ENCODE data around the gene SGCD.

Gene SGCD

GRCh38 chr5:156466871-156467270, 139.9 kb downstream of the SGCD start:
- no peak overlapping the region for H3K27ac ChIP-seq
- H3K9me3 ChIP-seq (ENCODE audit: control insufficient read depth, low read length): no peaks in the 10 kb centered on the region
- no peaks in the 10 kb centered on the region for H3K27me3 ChIP-seq (ENCODE audit: control insufficient read depth, insufficient read depth, low read length)
- no peak overlapping the region for H2AFZ ChIP-seq
- no peaks in the 10 kb centered on the region for H3K36me3 ChIP-seq (ENCODE audit: control insufficient read depth, insufficient read depth, low read length)
- no peaks in the 10 kb centered on the region for H3K4me1 ChIP-seq
- no peak overlapping the region for H3K4me2 ChIP-seq (ENCODE audit: low read length)
- H3K4me3 ChIP-seq (ENCODE audit: low read depth, low read length): no peak overlapping the region
- H3K79me2 ChIP-seq: no peaks in the 10 kb centered on the region
- TF ChIP-seq CTCF (IDR thresholded peaks at IDR 0.05): no peak
- no peak overlapping the region for H3K9ac ChIP-seq

DNA sequence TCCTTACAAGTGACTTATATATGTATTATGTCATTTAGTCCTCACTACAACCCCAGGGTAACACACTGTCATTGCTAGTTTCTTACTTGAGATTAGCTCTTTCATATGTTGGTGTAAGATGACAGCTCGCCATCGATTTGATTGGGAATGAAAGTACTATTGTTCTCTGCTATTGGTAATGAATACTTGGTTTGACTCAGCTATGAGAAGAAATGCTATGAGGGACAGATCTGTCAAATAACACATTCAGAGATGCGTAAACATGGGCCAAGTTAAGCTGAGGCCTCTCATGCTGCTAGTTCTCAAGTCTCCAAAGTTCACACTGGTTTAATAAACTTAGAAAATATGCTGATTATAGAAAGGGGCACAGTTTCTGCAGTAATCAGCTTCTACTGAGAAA, 142.7 kb downstream of the SGCD start:
- Histone ChIP-seq H3K4me3 (ENCODE audit: low read depth, low read length) (no peak overlapping the region), H3K27ac (no peak overlapping the region), H3K4me1 (peaks cover 12% of the 10 kb centered on the region), H3K79me2 (no peaks in the 10 kb centered on the region), H3K9ac (no peak overlapping the region), H3K27me3 (ENCODE audit: control insufficient read depth, insufficient read depth, low read length) (no peaks in the 10 kb centered on the region), H2AFZ (no peak overlapping the region), H3K9me3 (ENCODE audit: control insufficient read depth, low read length) (no peaks in the 10 kb centered on the region), H3K4me2 (ENCODE audit: low read length) (no peak overlapping the region), H3K36me3 (ENCODE audit: control insufficient read depth, insufficient read depth, low read length) (no peaks in the 10 kb centered on the region)
- no peak for TF ChIP-seq CTCF (IDR thresholded peaks at IDR 0.05)

GRCh38 chr5:156471893-156472292, 144.9 kb downstream of the SGCD start:
- Histone ChIP-seq H3K4me2 (ENCODE audit: low read length) (no peak overlapping the region), H2AFZ (no peak overlapping the region), H3K36me3 (ENCODE audit: control insufficient read depth, insufficient read depth, low read length) (no peaks in the 10 kb centered on the region), H3K4me3 (ENCODE audit: low read depth, low read length) (no peak overlapping the region), H3K27me3 (ENCODE audit: control insufficient read depth, insufficient read depth, low read length) (no peaks in the 10 kb centered on the region), H3K9ac (no peak overlapping the region), H3K27ac (no peak overlapping the region), H3K9me3 (ENCODE audit: control insufficient read depth, low read length) (no peaks in the 10 kb centered on the region), H3K79me2 (no peaks in the 10 kb centered on the region), H3K4me1 (peaks cover 31% of the 10 kb centered on the region)
- no peak for TF ChIP-seq CTCF (IDR thresholded peaks at IDR 0.05)

DNA sequence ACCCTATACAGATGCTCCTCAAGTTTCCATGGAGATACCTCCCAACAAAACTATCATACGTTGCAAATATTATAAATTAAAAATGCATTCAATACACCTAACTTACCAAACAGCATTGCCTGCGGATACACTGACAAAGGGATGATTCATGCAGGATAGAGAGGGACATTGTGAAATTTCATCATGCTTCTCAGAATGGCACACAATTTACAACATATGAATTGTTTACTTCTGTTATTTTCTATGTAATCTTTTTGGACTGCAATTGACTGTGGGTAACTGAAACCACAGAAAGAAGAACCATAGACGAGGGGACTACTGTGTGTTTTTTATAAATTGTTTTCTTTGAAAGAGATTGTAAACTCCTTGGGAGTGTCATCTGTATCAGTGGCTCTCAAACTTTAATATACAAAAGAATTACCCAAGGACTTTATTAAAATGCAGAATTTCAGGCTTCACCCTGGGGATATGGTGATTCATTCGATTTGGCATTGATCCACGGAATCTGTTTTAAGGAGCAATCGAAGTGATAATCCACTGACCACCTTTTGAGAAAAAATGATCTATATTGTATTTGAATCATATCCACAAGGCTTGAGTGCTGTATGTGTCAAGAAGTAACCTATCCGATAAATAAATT, 146.4 kb downstream of the SGCD start:
- H3K4me2 ChIP-seq (ENCODE audit: low read length): no peak overlapping the region
- no peaks in the 10 kb centered on the region for H3K9me3 ChIP-seq (ENCODE audit: control insufficient read depth, low read length)
- no peak overlapping the region for H3K9ac ChIP-seq
- TF ChIP-seq CTCF (IDR thresholded peaks at IDR 0.05): no peak
- H3K4me3 ChIP-seq (ENCODE audit: low read depth, low read length): no peak overlapping the region
- peak overlapping the region; percentile 90 for H3K27ac ChIP-seq
- no peak overlapping the region for H2AFZ ChIP-seq
- no peaks in the 10 kb centered on the region for H3K36me3 ChIP-seq (ENCODE audit: control insufficient read depth, insufficient read depth, low read length)
- no peaks in the 10 kb centered on the region for H3K79me2 ChIP-seq
- H3K27me3 ChIP-seq (ENCODE audit: control insufficient read depth, insufficient read depth, low read length): no peaks in the 10 kb centered on the region
- peaks cover 43% of the 10 kb centered on the region for H3K4me1 ChIP-seq

GRCh38 chr5:156474251-156474650, 147.3 kb downstream of the SGCD start:
- no peak overlapping the region for H3K4me2 ChIP-seq (ENCODE audit: low read length)
- no peak for TF ChIP-seq CTCF (IDR thresholded peaks at IDR 0.05)
- peak overlapping the region; percentile 90 for H3K27ac ChIP-seq
- no peaks in the 10 kb centered on the region for H3K36me3 ChIP-seq (ENCODE audit: control insufficient read depth, insufficient read depth, low read length)
- no peak overlapping the region for H3K4me3 ChIP-seq (ENCODE audit: low read depth, low read length)
- H2AFZ ChIP-seq: peak overlapping the region; percentile 40
- H3K27me3 ChIP-seq (ENCODE audit: control insufficient read depth, insufficient read depth, low read length): no peaks in the 10 kb centered on the region
- H3K9ac ChIP-seq: no peak overlapping the region
- peaks cover 43% of the 10 kb centered on the region for H3K4me1 ChIP-seq
- no peaks in the 10 kb centered on the region for H3K9me3 ChIP-seq (ENCODE audit: control insufficient read depth, low read length)
- H3K79me2 ChIP-seq: no peaks in the 10 kb centered on the region
